GM10248 (cell line): ENCODE measurements around the gene PDE6A.

ENCODE experiments used
- CTCF ChIA-PET: fragments of 300-600 bp; sonication (Branson Sonifier 250); formaldehyde crosslinking; extraction: SDS; loops from one replicate; lab custom pipeline; 2021; ENCODE audit warnings: antibody characterized with exemption; lab: Yijun Ruan, JAX
- POLR2A ChIA-PET: fragments of 350-650 bp; sonication (Branson Sonifier 250); formaldehyde crosslinking; extraction: SDS; loops from one replicate; lab custom pipeline; 2020; ENCODE audit warnings: antibody characterized with exemption; lab: Yijun Ruan, JAX
- DNase-seq: peaks from one replicate; pipeline ENCODE4 v3.0.0; 2012; ENCODE audit errors: extremely low spot score
- CTCF ChIP-seq: IDR thresholded peaks from 2 replicates; pipeline ENCODE4 v1.5.1; 2012; ENCODE audit warnings: mild to moderate bottlenecking, low read depth; ENCODE audit errors: extremely low read depth, missing control alignments, control extremely low read depth

The PDE6A gene

GRCh38 chr5:149824120-149824519, 120.5 kb downstream of the PDE6A start:
- DNase-seq = no peak
- ChIA-PET CTCF (interaction anchor here (0.7 to 56.4 kb wide), 6 partner anchors 8 to 187 kb away, joined by 3 to 1145 read pairs (median 52); no protein-coding TSS in a partner anchor), POLR2A (interaction anchor here (1.4 kb wide), 1 partner anchor 20 kb away, joined by 3 read pairs; no protein-coding TSS in a partner anchor)
- TF ChIP-seq CTCF = no peak

GRCh38 chr5:149823375-149823774, 121.2 kb downstream of the PDE6A start:
- ChIA-PET POLR2A (interaction anchor here (1.4 kb wide), 1 partner anchor 19 kb away, joined by 3 read pairs; no protein-coding TSS in a partner anchor), CTCF (interaction anchor here (0.8 to 56.4 kb wide), 8 partner anchors 7 to 205 kb away, joined by 3 to 1145 read pairs (median 10); partner anchors contain the start of gene PPARGC1B)

GRCh38 chr5:149822301-149822700, 122.3 kb downstream of the PDE6A start:
- DNase-seq = no peak
- no peak for TF ChIP-seq CTCF
- ChIA-PET POLR2A (no interaction called here), CTCF (interaction anchor here (1.0 to 56.4 kb wide), 9 partner anchors 6 to 185 kb away, joined by 3 to 1145 read pairs (median 9); partner anchors contain the start of gene PPARGC1B)

More at GRCh38 chr5:149823375-149823774, 121.2 kb downstream of the PDE6A start:
- DNase-seq = no peak
- no peak for TF ChIP-seq CTCF

GRCh38 chr5:149820536-149821510, 123.8 kb downstream of the PDE6A start:
- TF ChIP-seq CTCF = no peak
- DNase-seq = no peak
- CTCF ChIA-PET = interaction anchor here (0.7 to 56.4 kb wide), 7 partner anchors 4 to 188 kb away, joined by 3 to 1145 read pairs (median 4); no protein-coding TSS in a partner anchor
- POLR2A ChIA-PET = no interaction called here

GRCh38 chr5:149820012-149820411, 124.6 kb downstream of the PDE6A start:
- DNase-seq = no peak
- ChIA-PET CTCF (interaction anchor here (1.0 to 56.4 kb wide), 5 partner anchors 3 to 187 kb away, joined by 3 to 1145 read pairs (median 4); no protein-coding TSS in a partner anchor), POLR2A (no interaction called here)
- TF ChIP-seq CTCF = no peak

- POLR2A ChIA-PET = no interaction called here
- DNase-seq = no peak
- CTCF ChIA-PET = interaction anchor here (1.2 to 56.4 kb wide), 7 partner anchors 2 to 172 kb away, joined by 3 to 1145 read pairs (median 6); partner anchors contain the start of gene PPARGC1B
- no peak for TF ChIP-seq CTCF
Observed at GRCh38 chr5:149818116-149818515, 126.5 kb downstream of the PDE6A start.
